Calu3 (cell line): ENCODE measurements around the gene SLCO4C1. TPM values are rescaled to one million over a fixed set of nuclear protein-coding genes. Genes with fewer than 3 reads are reported as not detected.

ENCODE experiments used
- BruUV-seq: library from RNA; stranded (reverse); fragments of 400-500 nt; replicated peaks from 2 replicates; lab custom pipeline; 2021; lab: Mats Ljungman, UMichigan
- CTCF ChIA-PET: fragments of 300-600 bp; sonication (Branson Sonifier 250); formaldehyde crosslinking; loops from one replicate; lab custom pipeline; 2022; ENCODE audit warnings: antibody characterized with exemption; lab: Charles Lee
- DNase-seq: peaks from one replicate; pipeline ENCODE4 v3.0.0; 2022
- H3K27ac Mint-ChIP-seq: one replicate; pipeline ENCODE4 v1.8.0; 2022; ENCODE audit warnings: mixed read lengths; ENCODE audit not compliant: unreplicated experiment
- H3K27me3 Mint-ChIP-seq: one replicate; pipeline ENCODE4 v1.8.0; 2022; ENCODE audit warnings: mixed read lengths; ENCODE audit not compliant: unreplicated experiment
- H3K36me3 Mint-ChIP-seq: one replicate; pipeline ENCODE4 v1.8.0; 2022; ENCODE audit warnings: mild to moderate bottlenecking, moderate library complexity, mixed read lengths; ENCODE audit not compliant: insufficient read depth, unreplicated experiment
- H3K4me1 Mint-ChIP-seq: one replicate; pipeline ENCODE4 v1.8.0; 2022; ENCODE audit warnings: mild to moderate bottlenecking, low read depth, mixed read lengths; ENCODE audit not compliant: unreplicated experiment
- H3K4me3 Mint-ChIP-seq: one replicate; pipeline ENCODE4 v1.8.0; 2022; ENCODE audit warnings: mild to moderate bottlenecking, low read depth, moderate library complexity, mixed read lengths; ENCODE audit not compliant: unreplicated experiment
- H3K9me3 Mint-ChIP-seq: one replicate; pipeline ENCODE4 v1.8.0; 2022; ENCODE audit warnings: low read depth, mixed read lengths; ENCODE audit not compliant: unreplicated experiment
- intact Hi-C: fragments of 100-400 bp; cut with micrococcal nuclease; formaldehyde crosslinking; loops from one replicate; pipeline ENCODE4 v1.10.0; 2022; ENCODE audit not compliant: unreplicated experiment
- total RNA-seq: library from RNA; stranded (reverse); gene quantifications from 2 replicates; pipeline ENCODE4 v1.2.3, GENCODE V29; 2022
- TF ChIP-seq, protein P1 (sequence below): fragments of 200-600 bp; IDR thresholded peaks from one replicate; pipeline ENCODE4 v1.8.0; 2022; ENCODE audit warnings: antibody characterized with exemption; ENCODE audit not compliant: unreplicated experiment

The SLCO4C1 gene
- total RNA-seq, 1 experiment from 2014 or later: 3.4 TPM

DNA sequence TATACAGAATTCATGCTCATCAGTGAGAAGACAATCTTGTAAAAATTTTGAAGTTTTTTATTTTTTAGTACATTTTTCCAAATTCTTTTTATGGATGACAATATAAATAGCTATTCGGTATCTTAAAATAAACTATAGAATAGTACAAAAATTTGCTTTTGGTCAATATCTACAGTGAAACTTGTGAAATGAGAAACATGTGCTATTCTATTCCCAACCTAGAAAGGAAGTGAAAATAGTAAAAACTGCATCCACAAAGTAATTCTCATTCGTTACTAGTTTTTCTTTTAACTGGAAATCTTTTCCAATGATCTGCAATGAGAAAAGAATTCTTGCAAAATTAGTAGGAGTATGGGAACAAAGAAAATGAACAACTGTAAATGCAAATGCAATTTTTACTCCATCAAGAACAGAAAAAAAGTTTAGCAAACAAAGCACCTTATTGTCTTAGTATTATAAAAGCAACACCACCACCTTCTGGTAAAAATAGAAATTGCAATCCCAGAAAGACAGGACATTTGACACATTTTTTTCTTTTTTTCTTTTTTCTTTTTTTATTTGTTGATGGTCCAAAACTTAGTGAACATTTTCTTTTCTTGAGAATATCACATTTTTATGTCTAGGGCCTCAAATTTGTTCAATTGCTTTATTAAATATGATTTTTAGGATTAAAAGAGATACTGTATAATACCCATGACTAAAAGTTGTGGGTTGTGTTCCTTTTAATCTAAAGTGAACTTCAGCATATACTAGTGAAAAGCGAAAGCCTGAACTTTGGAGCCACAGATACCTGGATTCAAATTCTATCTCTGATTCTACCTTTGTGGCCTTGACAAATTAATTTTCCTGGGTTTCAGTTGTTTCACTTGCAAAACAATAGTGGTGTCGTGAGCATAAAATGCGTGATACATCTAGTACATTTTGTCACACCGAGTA is 72.3 kb downstream of the SLCO4C1 start:
- no peak overlapping the region for H3K4me3 Mint-ChIP-seq
- TF ChIP-seq, protein P1, sequence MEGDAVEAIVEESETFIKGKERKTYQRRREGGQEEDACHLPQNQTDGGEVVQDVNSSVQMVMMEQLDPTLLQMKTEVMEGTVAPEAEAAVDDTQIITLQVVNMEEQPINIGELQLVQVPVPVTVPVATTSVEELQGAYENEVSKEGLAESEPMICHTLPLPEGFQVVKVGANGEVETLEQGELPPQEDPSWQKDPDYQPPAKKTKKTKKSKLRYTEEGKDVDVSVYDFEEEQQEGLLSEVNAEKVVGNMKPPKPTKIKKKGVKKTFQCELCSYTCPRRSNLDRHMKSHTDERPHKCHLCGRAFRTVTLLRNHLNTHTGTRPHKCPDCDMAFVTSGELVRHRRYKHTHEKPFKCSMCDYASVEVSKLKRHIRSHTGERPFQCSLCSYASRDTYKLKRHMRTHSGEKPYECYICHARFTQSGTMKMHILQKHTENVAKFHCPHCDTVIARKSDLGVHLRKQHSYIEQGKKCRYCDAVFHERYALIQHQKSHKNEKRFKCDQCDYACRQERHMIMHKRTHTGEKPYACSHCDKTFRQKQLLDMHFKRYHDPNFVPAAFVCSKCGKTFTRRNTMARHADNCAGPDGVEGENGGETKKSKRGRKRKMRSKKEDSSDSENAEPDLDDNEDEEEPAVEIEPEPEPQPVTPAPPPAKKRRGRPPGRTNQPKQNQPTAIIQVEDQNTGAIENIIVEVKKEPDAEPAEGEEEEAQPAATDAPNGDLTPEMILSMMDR: peak; percentile 52
- H3K27ac Mint-ChIP-seq: no peak overlapping the region
- H3K4me1 Mint-ChIP-seq: no peaks in the 10 kb centered on the region
- H3K27me3 Mint-ChIP-seq: no peaks in the 10 kb centered on the region
- no TSS peak for BruUV-seq
- intact Hi-C loops: loop anchor here (1.0 to 10.0 kb wide), 5 partner anchors 71 to 1749 kb away; no protein-coding TSS in a partner anchor
- CTCF ChIA-PET: no interaction called here
- no peaks in the 10 kb centered on the region for H3K36me3 Mint-ChIP-seq
- peak; percentile 39 for DNase-seq
- peaks cover 2% of the 10 kb centered on the region for H3K9me3 Mint-ChIP-seq

DNA sequence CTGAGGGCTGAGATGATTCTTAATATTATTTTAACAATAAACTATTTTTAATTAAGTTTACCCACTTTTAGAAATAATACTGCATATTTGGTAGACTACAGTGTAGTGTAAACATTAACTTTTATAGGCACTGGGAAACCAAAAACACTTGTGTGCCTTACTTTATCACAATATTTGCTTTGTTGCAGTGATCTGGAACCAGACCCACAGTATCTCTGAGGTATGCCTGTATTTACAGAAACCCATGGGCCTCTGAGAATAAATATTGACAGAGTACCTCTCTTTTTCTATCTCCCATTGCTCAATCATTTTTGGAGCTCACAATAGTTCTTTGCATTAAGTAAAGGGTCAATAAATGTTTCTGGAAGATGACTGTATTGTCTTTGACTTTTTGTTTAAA is 73.3 kb downstream of the SLCO4C1 start:
- H3K4me1 Mint-ChIP-seq: no peaks in the 10 kb centered on the region
- CTCF ChIA-PET: no interaction called here
- TF ChIP-seq, protein P1: no peak
- H3K27me3 Mint-ChIP-seq: no peaks in the 10 kb centered on the region
- H3K9me3 Mint-ChIP-seq: peaks cover 2% of the 10 kb centered on the region
- H3K27ac Mint-ChIP-seq: no peak overlapping the region
- BruUV-seq: no TSS peak
- H3K4me3 Mint-ChIP-seq: no peak overlapping the region
- intact Hi-C loops: loop anchor here (1.0 to 10.0 kb wide), 5 partner anchors 70 to 1748 kb away; no protein-coding TSS in a partner anchor
- DNase-seq: no peak
- no peaks in the 10 kb centered on the region for H3K36me3 Mint-ChIP-seq

DNA sequence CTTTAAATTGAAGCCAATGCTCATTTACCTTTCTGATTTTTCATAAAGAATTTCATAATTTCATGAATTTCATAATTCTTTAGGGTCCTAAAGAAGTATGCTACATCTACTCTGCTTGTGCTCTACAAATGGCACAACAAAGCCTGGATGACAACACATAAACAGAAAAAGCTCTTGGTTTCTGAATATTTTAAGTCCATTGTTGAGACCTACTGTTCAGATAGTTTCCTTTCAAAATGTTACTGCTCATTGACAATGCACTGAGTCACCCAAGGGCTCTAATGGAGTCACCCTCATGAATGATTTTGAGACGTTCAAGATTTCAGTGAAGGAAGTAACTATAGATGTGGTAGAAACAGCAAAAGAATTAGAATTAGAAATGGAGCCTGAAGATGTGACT is 74.1 kb downstream of the SLCO4C1 start:
- H3K4me1 Mint-ChIP-seq: peaks cover under 1% of the 10 kb centered on the region
- TF ChIP-seq, protein P1: no peak
- DNase-seq: no peak
- intact Hi-C loops: loop anchor here (2.0 to 10.0 kb wide), 4 partner anchors 69 to 1747 kb away; no protein-coding TSS in a partner anchor
- peaks cover 4% of the 10 kb centered on the region for H3K9me3 Mint-ChIP-seq
- no peak overlapping the region for H3K4me3 Mint-ChIP-seq
- no TSS peak for BruUV-seq
- H3K27me3 Mint-ChIP-seq: no peaks in the 10 kb centered on the region
- no peaks in the 10 kb centered on the region for H3K36me3 Mint-ChIP-seq
- CTCF ChIA-PET: no interaction called here
- no peak overlapping the region for H3K27ac Mint-ChIP-seq

DNA sequence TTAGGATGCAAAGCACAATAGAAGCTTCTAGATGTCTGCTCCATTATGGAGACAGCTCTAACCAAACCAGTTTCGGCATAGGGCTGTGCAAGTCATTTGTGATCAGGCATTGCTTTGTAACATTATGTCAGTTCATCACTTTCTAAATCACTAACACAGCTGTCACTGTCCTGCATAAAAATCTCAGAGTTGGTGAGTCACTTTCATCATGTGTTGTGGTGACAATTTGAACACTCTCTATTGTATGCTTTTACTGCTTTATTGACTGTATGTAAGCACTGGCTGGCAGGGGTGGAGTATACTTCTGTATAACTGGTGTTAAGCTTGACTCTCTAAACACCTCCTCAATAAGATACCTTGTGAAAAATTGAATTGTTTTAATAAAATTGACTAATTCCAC is 77.9 kb downstream of the SLCO4C1 start:
- H3K9me3 Mint-ChIP-seq: peaks cover 4% of the 10 kb centered on the region
- TF ChIP-seq, protein P1: no peak
- H3K4me3 Mint-ChIP-seq: no peak overlapping the region
- H3K27me3 Mint-ChIP-seq: no peaks in the 10 kb centered on the region
- no peak for DNase-seq
- no TSS peak for BruUV-seq
- intact Hi-C loops: no loop called here
- H3K4me1 Mint-ChIP-seq: peaks cover 10% of the 10 kb centered on the region
- no peaks in the 10 kb centered on the region for H3K36me3 Mint-ChIP-seq
- H3K27ac Mint-ChIP-seq: no peak overlapping the region
- CTCF ChIA-PET: no interaction called here
